ENCODE data around the gene PNPLA1. TPM values are rescaled to one million over a fixed set of nuclear protein-coding genes. Genes with fewer than 3 reads are reported as not detected.

PNPLA1 gene
- total RNA-seq, 1 donor from 2014 or later, result not detected

GRCh38 chr6:36298027-36298426, 28.2 kb downstream of the PNPLA1 start:
- DNase-seq (ENCODE audit: low read depth), result no peak
- H3K4me3 ChIP-seq (ENCODE audit: low read depth, low read length), result no peak overlapping the region
- H3K27me3 ChIP-seq (ENCODE audit: control insufficient read depth, insufficient read depth, low read length), result peaks cover 8% of the 10 kb centered on the region
- no peaks in the 10 kb centered on the region for H3K36me3 ChIP-seq (ENCODE audit: control insufficient read depth, insufficient read depth, low read length)
- no peak for TF ChIP-seq CTCF (IDR thresholded peaks at IDR 0.05; ENCODE audit: insufficient read depth, low read length, poor library complexity, severe bottlenecking)

GRCh38 chr6:36301085-36301658, 31.3 kb downstream of the PNPLA1 start:
- Histone ChIP-seq H3K4me3 (ENCODE audit: low read depth, low read length) (no peak overlapping the region), H3K27me3 (ENCODE audit: control insufficient read depth, insufficient read depth, low read length) (peaks cover 6% of the 10 kb centered on the region), H3K36me3 (ENCODE audit: control insufficient read depth, insufficient read depth, low read length) (no peaks in the 10 kb centered on the region)
- no peak for DNase-seq (ENCODE audit: low read depth)
- no peak for TF ChIP-seq CTCF (IDR thresholded peaks at IDR 0.05; ENCODE audit: insufficient read depth, low read length, poor library complexity, severe bottlenecking)

GRCh38 chr6:36301781-36302180, 31.9 kb downstream of the PNPLA1 start:
- no peak for DNase-seq (ENCODE audit: low read depth)
- no peaks in the 10 kb centered on the region for H3K36me3 ChIP-seq (ENCODE audit: control insufficient read depth, insufficient read depth, low read length)
- H3K4me3 ChIP-seq (ENCODE audit: low read depth, low read length), result no peak overlapping the region
- no peak for TF ChIP-seq CTCF (IDR thresholded peaks at IDR 0.05; ENCODE audit: insufficient read depth, low read length, poor library complexity, severe bottlenecking)
- H3K27me3 ChIP-seq (ENCODE audit: control insufficient read depth, insufficient read depth, low read length), result peaks cover 8% of the 10 kb centered on the region

GRCh38 chr6:36302227-36302976, 32.5 kb downstream of the PNPLA1 start:
- TF ChIP-seq CTCF (IDR thresholded peaks at IDR 0.05; ENCODE audit: insufficient read depth, low read length, poor library complexity, severe bottlenecking), result peak; percentile 98
- no peak overlapping the region for H3K4me3 ChIP-seq (ENCODE audit: low read depth, low read length)
- peaks cover 6% of the 10 kb centered on the region for H3K27me3 ChIP-seq (ENCODE audit: control insufficient read depth, insufficient read depth, low read length)

GRCh38 chr6:36305885-36306284, 36.0 kb downstream of the PNPLA1 start:
- DNase-seq (ENCODE audit: low read depth), result no peak
- H3K27me3 ChIP-seq (ENCODE audit: control insufficient read depth, insufficient read depth, low read length), result peaks cover 7% of the 10 kb centered on the region
- H3K4me3 ChIP-seq (ENCODE audit: low read depth, low read length), result no peak overlapping the region
- TF ChIP-seq CTCF (IDR thresholded peaks at IDR 0.05; ENCODE audit: insufficient read depth, low read length, poor library complexity, severe bottlenecking), result no peak
- H3K36me3 ChIP-seq (ENCODE audit: control insufficient read depth, insufficient read depth, low read length), result no peaks in the 10 kb centered on the region

More at GRCh38 chr6:36302227-36302976, 32.5 kb downstream of the PNPLA1 start:
- peak; percentile 54 for DNase-seq (ENCODE audit: low read depth)
- H3K36me3 ChIP-seq (ENCODE audit: control insufficient read depth, insufficient read depth, low read length), result no peaks in the 10 kb centered on the region

Measured in kidney epithelial cell (primary cell).